DOHH2 (cell line): Measurements from ENCODE around the gene DDIAS.

Experiments used
- H3F3A ChIP-seq: fragments of 200-600 bp; sonication (generic), shearing (Covaris generic); 2 replicates; pipeline ENCODE4 v1.6.0; 2016; ENCODE audit warnings: antibody characterized with exemption, mild to moderate bottlenecking; ENCODE audit not compliant: control insufficient read depth, insufficient read depth
- H3K27ac ChIP-seq: fragments of 200-600 bp; sonication (generic); 2 replicates; pipeline ENCODE4 v1.5.1; 2014; ENCODE audit warnings: low read depth, mild to moderate bottlenecking, low read length, moderate library complexity
- H3K27me3 ChIP-seq: fragments of 200-600 bp; sonication (generic); 2 replicates; pipeline ENCODE4 v1.6.1; 2014; ENCODE audit warnings: mild to moderate bottlenecking, low read length, mixed read lengths; ENCODE audit not compliant: control insufficient read depth
- H3K36me3 ChIP-seq: fragments of 200-600 bp; sonication (generic); 2 replicates; pipeline ENCODE4 v1.6.1; 2014; ENCODE audit warnings: mild to moderate bottlenecking, low read length, moderate library complexity, mixed read lengths; ENCODE audit not compliant: control insufficient read depth
- H3K4me1 ChIP-seq: fragments of 200-600 bp; sonication (generic); 2 replicates; pipeline ENCODE4 v1.6.1; 2014; ENCODE audit warnings: mild to moderate bottlenecking, low read length, mixed read lengths; ENCODE audit not compliant: control insufficient read depth
- H3K4me2 ChIP-seq: fragments of 200-600 bp; sonication (generic); 2 replicates; pipeline ENCODE4 v1.6.0; 2014; ENCODE audit warnings: mild to moderate bottlenecking, low read length, moderate library complexity
- H3K4me3 ChIP-seq: fragments of 200-600 bp; sonication (generic); 2 replicates; pipeline ENCODE4 v1.5.1; 2014; ENCODE audit warnings: mild to moderate bottlenecking, low read length, mixed read lengths
- H3K79me2 ChIP-seq: fragments of 200-600 bp; sonication (generic); 2 replicates; pipeline ENCODE4 v1.6.1; 2014; ENCODE audit warnings: mild to moderate bottlenecking, low read length, mixed read lengths; ENCODE audit not compliant: control insufficient read depth
- H3K9me2 ChIP-seq: fragments of 200-600 bp; sonication (generic); replicated peaks from 2 replicates; pipeline ENCODE4 v1.6.1; 2014; ENCODE audit warnings: mild to moderate bottlenecking, low read length, mixed read lengths; ENCODE audit not compliant: control insufficient read depth
- H3K9me3 ChIP-seq: fragments of 200-600 bp; sonication (generic); 2 replicates; pipeline ENCODE4 v1.6.1; 2014; ENCODE audit warnings: antibody characterized with exemption, low read length, mixed read lengths; ENCODE audit not compliant: control insufficient read depth, insufficient read depth
- H4K20me1 ChIP-seq: fragments of 200-600 bp; sonication (generic); 2 replicates; pipeline ENCODE4 v1.6.0; 2014; ENCODE audit warnings: low read depth, mild to moderate bottlenecking, antibody characterized with exemption, low read length, moderate library complexity; ENCODE audit not compliant: control insufficient read depth, insufficient read depth
- EZH2phosphoT487 ChIP-seq: fragments of 200-600 bp; sonication (generic); IDR thresholded peaks from 2 replicates; pipeline ENCODE4 v1.6.1; 2017; ENCODE audit warnings: borderline replicate concordance, mild to moderate bottlenecking, antibody characterized with exemption, low read length, moderate library complexity, mixed read lengths
- TF ChIP-seq, protein P1 (sequence below): fragments of 200-600 bp; sonication (generic); IDR thresholded peaks from one replicate; pipeline ENCODE4 v1.5.1; 2014; ENCODE audit warnings: antibody characterized with exemption, mild to moderate bottlenecking, low read depth, low read length; ENCODE audit not compliant: poor library complexity, severe bottlenecking

DDIAS gene

DNA sequence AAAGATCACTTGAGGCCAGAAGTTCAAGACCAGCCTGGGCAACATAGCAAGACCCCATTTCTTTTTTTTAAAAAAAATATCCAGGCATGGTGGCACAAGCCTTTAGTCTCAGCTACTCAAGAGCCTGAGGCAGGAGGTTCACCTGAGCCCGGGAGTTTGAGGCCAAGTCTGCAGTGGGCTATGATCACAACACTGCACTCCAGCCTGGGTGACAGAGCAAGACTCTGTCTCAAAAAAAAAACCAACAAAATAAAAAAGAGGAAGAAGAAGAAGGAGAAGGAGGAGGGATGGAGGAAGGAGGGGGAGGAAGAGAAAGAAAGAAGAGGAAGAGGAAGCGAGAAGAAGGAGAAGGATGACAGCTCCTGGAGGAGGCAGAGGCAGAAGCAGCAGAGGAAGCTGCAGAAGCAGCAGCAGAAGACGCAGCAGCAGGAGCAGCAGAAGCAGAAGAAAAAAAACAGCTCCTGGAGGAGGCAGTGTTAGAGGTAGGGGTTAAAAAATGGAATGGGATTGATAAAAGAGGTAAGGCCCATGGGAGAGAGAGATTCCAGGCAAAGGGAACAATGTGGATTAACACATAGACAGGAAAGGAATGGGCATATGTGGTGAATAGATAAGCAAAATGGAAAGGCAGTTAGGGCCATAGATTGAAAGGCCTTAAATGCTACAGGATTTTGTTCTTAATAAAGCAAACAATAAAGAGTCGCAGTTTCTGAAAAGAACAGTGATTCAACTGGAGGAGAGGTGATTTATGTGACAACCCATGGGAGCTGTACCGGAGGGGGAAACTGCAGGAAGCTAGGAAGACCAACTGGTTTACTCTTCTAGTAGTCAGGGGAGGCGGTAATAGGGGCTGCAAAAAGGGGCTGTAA is 12.2 kb upstream of the DDIAS start:
- no peaks in the 10 kb centered on the region for H3K36me3 ChIP-seq
- H4K20me1 ChIP-seq: no peaks in the 10 kb centered on the region
- peak overlapping the region; percentile 19 for H3K27ac ChIP-seq
- no peaks in the 10 kb centered on the region for H3K27me3 ChIP-seq
- peak overlapping the region; percentile 41 for H3K4me2 ChIP-seq
- peaks cover 33% of the 10 kb centered on the region for H3K4me1 ChIP-seq
- TF ChIP-seq, protein P1, sequence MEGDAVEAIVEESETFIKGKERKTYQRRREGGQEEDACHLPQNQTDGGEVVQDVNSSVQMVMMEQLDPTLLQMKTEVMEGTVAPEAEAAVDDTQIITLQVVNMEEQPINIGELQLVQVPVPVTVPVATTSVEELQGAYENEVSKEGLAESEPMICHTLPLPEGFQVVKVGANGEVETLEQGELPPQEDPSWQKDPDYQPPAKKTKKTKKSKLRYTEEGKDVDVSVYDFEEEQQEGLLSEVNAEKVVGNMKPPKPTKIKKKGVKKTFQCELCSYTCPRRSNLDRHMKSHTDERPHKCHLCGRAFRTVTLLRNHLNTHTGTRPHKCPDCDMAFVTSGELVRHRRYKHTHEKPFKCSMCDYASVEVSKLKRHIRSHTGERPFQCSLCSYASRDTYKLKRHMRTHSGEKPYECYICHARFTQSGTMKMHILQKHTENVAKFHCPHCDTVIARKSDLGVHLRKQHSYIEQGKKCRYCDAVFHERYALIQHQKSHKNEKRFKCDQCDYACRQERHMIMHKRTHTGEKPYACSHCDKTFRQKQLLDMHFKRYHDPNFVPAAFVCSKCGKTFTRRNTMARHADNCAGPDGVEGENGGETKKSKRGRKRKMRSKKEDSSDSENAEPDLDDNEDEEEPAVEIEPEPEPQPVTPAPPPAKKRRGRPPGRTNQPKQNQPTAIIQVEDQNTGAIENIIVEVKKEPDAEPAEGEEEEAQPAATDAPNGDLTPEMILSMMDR: no peak
- no peak for TF ChIP-seq EZH2phosphoT487
- H3K9me2 ChIP-seq: no peaks in the 10 kb centered on the region
- H3K4me3 ChIP-seq: peak overlapping the region; percentile 18
- H3K79me2 ChIP-seq: peaks cover 7% of the 10 kb centered on the region; the same call in 1 of the 2 replicates
- peaks cover 5% of the 10 kb centered on the region; the same call in 1 of the 2 replicates for H3F3A ChIP-seq
- no peaks in the 10 kb centered on the region for H3K9me3 ChIP-seq

GRCh38 chr11:82890002-82890341 is 11.6 kb upstream of the DDIAS start:
- H3K9me2 ChIP-seq: no peaks in the 10 kb centered on the region
- no peaks in the 10 kb centered on the region for H4K20me1 ChIP-seq
- H3K4me1 ChIP-seq: peaks cover 39% of the 10 kb centered on the region
- TF ChIP-seq, protein P1: no peak
- no peak for TF ChIP-seq EZH2phosphoT487
- H3K9me3 ChIP-seq: no peaks in the 10 kb centered on the region
- peak overlapping the region; percentile 18; the same call in 1 of the 2 replicates for H3K4me3 ChIP-seq
- peaks cover 5% of the 10 kb centered on the region; the same call in 1 of the 2 replicates for H3F3A ChIP-seq
- peak overlapping the region; percentile 19; the same call in 1 of the 2 replicates for H3K27ac ChIP-seq
- H3K79me2 ChIP-seq: peaks cover 9% of the 10 kb centered on the region; the same call in 1 of the 2 replicates
- no peaks in the 10 kb centered on the region for H3K36me3 ChIP-seq
- peak overlapping the region; percentile 41 for H3K4me2 ChIP-seq
- H3K27me3 ChIP-seq: no peaks in the 10 kb centered on the region

DNA sequence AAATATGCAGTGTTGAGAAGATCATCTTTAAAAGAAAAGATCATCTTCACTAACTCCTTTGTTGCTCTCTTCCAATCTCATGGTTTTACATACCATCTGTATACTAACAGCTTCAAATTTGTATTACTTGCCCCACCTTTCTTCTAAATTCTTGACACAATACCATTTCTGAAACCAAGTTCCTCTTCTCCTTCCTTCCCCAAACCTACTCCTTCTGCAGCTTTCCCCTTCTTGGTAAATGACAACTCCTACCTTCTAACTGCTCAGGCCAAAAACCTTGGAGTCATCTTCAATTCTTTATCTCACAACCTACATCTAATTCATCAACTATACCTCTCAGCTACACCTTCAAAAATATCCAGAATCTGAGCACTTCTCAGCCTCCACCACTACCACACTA is 10.6 kb upstream of the DDIAS start:
- Histone ChIP-seq H4K20me1 (no peaks in the 10 kb centered on the region), H3K4me3 (no peak overlapping the region), H3F3A (peaks cover 7% of the 10 kb centered on the region; the same call in 1 of the 2 replicates), H3K27me3 (no peaks in the 10 kb centered on the region), H3K9me3 (peaks cover 1% of the 10 kb centered on the region; the same call in 1 of the 2 replicates), H3K27ac (no peak overlapping the region), H3K4me2 (no peak overlapping the region), H3K4me1 (peaks cover 48% of the 10 kb centered on the region), H3K36me3 (peaks cover under 1% of the 10 kb centered on the region; the same call in 1 of the 2 replicates), H3K79me2 (peaks cover 9% of the 10 kb centered on the region), H3K9me2 (no peaks in the 10 kb centered on the region)
- TF ChIP-seq, protein P1: no peak
- TF ChIP-seq EZH2phosphoT487: no peak
